Stimulated activated CD8-positive, alpha-beta memory T cell treated with anti-CD3 and anti-CD28 coated beads, Interleukin-7, amount 100 ng/mL, for 24 hours (primary cell): Measurements from ENCODE around the gene TUBGCP6.

Experiments used
- DNase-seq: peaks from one replicate; pipeline ENCODE4 v3.0.0-alpha.2; 2020; ENCODE audit warnings: low read depth

TUBGCP6 gene

DNA sequence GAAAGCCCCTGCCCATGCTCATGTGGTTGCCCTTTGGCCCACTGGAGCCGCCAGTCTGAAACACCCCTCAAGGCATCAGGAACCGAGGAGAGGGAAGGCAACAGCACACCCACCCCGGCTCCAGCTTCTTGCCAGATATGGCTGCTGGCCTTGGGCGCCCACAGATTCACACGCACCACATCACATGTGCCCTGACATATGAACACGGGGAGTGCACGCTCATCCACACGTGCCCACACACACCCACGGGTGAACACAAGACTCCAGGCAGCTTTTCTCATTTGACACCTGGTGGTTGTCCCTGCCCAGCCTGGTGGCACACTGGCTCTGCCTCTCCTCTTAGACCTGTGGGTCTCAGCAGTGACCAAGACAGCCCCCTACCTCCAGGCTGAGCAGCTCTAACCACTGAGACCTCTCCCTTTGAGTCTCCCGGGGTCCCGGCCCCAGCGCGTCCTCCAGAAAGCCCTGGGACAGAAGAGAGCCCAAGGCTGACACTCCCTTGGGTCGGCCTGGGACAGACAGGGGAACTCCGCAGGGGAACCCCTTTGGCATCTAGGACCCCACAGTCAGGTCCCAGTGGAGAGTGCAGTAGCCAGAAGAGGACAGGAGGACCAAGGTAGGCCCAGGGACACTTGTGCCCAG lies 19.4 kb upstream of the TUBGCP6 start:
- no peak for DNase-seq

DNA sequence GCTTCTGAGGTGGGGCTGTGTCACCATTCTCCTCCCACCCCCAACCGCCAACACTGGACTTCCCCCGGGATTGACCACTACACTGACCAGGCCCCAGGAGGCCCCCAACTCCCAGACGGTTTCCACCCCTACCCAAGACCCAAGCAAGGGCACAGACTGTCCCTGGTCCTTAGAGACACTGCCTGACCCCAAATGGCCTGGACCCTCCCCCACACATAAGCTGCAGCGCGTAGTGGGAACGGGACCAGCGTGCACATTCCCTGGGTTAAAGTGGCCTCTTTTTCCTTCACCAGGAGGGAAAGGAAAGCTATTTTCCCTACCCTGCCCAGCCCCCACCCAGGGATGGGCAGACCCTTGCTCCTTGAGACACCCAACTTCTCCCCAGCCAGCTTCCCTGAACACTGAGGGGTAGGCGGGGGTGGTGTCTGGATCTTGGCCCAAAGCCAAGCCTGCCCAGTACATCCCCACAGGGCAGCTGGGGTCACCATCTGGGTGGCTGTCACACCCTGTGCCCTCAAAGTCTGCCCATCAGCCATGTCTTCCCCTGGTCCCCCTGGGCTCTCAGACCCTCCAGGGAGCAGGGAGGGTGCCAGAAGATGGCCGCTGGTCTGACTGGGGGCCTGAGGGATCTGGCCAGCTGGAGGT lies 18.3 kb upstream of the TUBGCP6 start:
- no peak for DNase-seq

DNA sequence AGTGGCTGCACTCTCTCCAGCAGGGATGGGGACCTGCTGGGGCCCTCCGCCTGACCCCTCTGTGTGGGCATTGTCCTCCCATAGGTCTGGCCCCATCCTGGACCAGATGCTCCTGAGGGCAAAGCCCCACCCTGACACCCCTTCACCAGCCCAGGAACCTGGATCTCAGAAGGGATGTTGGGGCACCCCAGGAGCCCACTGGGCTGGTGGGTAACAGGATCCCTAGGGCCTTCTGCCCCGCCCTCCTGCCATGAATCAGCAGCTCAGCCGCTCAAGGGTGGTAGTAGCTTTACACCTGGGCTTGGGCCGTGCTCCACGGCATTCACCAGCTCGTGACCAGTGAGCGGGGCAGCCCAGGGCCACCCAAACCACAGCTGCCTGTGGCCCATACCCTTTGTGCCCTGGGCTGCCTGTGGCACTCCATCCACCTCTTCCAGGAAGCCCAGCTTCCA lies 17.7 kb upstream of the TUBGCP6 start:
- DNase-seq = no peak

DNA sequence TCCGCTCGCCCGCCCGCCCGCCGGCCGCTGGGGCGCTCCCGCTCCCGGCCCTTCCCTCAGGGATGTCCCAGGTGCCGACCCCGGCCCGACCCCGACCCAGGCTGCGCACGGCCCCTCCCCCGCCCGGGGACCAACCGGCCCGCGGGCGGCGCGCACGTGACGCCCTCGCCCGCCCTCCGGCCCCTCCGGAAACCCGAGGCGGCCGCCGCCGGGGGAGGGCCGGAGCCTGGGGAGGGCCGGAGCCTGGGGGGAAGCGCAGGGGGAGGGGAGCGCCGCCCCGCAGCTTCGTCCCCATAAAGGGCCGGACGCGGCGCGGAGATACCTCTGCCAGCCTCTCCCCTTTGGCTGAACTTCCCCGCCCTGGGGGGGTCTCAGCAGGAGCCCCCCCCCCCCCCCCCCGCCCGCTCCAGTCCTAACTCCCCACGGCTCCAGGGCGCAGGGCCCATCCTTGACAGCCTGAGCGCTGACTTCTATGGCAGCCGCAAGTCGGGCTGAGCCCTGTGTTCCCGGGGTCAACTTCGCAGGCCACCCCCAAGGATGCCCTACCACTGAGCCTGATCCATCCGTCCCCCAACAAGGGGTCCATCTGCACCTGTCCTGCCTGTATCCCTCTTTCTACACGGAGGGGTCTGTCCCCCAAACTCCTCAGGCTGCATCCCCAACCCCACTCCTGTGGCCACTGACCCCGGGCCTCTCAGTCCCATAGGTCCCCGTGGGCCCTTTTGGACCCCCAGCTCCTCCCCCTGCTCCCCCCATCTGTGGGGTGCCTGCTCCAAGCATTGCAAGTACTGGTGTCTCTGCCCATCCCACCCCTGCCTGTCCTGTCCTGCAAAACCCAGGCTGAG lies 17.0 kb upstream of the TUBGCP6 start, which contains the start of gene MAPK12:
TSS of gene MAPK12 (minus strand) at position 69 of the 845 bp plus-strand sequence. CDS start 174 bp downstream, outside the sequence.
- no peak for DNase-seq

DNA sequence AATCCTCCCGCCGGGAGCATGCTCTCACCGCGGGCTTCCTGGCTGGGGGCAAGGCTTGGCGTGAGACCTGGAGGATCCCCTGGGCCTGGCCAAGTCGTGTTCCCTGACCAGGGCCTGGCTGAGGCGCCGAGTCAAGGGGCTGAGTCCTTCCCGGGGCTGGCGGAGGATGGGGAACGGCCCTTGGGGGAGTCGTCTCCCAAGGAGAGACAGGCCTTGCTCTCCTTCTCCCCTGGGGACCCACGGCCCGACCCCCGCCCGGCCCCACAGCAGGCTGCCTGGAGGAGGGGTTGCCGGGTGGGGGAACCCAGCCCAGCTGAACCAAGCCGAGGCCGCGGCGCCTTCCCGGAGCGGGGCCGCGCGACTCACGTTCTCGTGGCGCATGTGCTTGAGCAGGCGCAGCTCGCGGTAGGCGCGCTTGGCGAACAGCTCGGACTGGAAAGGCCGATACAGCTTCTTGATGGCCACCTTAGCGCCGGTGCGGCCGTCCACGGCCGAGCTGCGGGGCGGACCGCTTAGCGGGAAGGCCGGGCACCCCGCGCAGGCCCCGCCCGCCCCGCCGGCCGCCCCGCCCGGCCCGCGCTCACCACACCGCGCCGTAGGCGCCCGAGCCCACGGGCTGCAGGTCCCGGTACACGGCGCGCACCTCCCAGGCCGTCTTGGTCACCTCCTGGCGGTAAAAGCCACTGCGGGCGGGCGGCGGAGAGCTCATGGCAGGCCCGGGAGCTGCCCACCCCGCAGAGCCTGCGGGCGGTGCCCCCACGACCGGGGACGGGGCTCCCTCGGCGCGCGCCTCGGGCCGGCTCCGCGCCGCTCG lies 16.2 kb upstream of the TUBGCP6 start:
- DNase-seq = no peak

DNA sequence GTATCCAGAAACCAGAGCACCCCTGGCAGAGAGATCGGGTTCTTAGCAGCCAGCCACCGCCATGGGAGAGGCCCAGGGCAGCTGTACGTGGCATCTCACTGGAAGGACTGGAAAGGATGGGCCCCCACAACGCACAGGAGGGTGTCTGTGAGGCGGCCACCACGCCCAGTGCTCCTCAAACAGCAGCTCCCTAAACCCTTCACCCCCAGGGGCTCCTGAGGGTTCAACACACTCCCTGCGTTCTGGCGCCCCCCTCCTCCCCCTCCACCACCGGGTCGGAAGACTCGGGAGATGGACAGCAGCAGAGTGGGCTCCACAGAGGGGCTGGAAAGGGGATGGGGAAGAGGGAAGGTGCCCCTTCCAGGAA lies 15.6 kb upstream of the TUBGCP6 start:
- no peak for DNase-seq

DNA sequence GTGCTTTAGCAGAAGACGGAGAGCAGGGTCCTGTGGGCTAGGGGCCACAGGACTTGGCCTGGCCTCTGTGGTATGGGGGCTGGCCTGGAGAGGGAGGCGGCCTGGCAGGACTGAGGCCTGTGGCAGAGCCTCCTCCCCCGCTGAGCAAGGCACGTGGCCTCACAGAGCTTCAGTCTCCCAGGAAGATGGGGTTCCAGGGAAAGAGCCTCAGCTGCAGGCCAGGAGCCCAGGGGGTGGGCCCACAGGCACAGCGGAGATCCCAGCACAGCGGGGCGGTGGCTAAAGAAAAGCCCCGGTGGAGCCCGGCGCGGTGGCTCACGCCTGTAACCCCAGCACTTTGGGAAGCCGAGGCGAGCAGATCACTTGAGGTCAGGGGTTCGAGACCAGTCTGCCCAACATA lies 14.5 kb upstream of the TUBGCP6 start:
- DNase-seq = no peak

DNA sequence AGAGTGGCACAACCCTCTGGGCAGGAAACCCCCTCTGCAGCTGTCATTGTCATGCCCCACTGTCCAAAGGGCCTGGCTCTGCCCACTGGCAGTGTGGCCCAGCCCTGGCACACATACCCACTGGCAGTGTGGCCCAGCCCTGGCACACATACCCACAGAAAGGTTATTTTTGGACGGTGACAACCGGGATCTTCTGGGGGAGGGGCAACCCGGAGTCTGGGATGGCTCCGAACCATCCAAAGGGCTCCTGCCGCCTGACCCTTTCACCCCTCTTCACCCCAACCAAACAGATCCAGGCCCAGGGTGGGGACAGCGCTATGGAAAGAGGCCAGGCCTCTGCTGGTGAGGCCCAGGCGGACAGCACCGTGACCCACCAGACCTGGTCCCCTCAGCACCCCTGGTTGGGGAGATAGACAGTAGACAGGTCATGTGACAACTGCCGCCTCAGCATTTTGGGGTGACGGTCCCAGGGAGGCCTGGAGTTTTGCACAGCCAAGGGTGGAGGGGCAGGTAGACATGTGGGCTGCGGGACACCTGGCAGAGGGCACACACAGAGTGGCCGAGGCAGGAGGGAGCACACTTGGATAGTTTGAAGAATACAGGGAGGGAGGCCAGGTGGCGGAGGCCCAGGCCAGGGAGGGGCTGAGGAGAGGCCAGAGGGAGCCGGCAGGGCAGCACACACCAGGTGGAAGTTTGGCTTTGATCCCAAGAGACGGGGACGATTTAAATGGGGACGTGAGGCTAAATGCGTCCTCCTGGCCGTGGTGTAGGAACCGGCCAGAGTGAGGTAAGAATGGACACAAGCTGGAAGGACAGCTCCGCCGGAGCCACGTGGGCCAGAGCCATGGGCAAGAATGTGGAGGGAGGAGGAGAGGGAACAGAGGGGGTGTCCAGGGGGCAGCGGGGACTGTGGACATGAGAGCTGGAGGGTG lies 13.8 kb upstream of the TUBGCP6 start:
- no peak for DNase-seq

DNA sequence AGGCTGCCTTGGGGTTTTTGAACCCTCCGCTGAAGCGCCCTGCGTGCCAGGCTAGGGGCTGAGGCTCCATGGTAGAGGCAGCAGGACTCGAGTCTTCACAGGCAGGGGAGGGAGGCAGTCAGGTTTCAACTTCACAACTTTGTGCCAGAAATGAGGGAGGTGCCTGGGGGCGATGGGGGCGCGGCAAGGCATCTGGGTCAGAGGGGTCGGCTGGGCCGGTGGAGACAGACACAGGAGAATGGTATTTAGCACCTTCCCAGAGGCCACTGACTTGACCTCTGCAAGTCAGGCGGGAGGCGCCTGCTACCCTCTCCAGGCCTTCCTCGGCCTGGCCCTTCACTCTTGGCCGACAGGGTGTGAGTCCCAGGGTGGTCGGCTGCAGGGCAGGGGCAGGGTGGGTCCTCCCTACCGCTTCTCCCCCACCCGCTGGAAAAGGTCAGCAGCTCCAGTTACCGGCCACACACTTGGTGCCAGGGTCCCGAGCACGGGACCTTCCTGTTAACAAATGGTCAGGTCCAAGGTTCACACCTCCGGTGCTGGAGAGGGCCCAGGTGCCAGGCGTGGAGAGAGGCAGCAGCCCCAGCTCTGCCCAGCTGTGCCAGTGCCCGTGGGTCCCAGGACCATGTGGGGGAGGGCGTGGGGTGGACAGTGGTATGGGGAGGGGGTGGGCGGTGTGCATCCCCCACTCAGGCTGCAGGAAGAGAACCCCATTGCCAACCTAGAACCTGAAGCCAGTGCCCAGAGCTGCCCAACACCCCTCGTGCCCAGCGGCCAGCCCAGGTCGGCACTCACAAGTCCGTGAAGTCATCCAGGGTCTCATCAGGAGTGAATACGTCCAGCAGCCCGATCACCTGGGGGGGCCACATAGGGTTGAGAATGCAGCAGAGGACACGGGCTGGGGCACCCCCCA lies 12.9 kb upstream of the TUBGCP6 start:
- DNase-seq = no peak

DNA sequence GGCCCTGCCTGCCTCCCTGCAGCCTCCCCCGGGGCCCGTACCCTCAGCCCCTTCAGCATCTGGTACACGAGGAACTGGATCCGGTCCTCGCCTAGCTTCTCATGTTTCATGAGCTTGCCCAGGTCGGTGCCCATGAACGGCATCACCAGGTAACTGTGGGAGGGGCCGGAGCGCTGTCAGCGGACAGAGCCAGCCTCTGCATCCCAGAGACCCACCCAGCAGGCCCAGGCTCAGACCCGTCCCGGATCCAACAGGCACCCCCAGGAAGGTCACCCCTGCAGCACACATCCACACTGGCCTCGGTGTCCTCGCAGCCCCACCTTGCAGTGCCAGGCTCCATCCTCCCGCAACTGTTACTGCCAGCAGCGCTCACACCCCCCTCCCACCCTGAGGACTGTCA lies 12.2 kb upstream of the TUBGCP6 start:
- no peak for DNase-seq

DNA sequence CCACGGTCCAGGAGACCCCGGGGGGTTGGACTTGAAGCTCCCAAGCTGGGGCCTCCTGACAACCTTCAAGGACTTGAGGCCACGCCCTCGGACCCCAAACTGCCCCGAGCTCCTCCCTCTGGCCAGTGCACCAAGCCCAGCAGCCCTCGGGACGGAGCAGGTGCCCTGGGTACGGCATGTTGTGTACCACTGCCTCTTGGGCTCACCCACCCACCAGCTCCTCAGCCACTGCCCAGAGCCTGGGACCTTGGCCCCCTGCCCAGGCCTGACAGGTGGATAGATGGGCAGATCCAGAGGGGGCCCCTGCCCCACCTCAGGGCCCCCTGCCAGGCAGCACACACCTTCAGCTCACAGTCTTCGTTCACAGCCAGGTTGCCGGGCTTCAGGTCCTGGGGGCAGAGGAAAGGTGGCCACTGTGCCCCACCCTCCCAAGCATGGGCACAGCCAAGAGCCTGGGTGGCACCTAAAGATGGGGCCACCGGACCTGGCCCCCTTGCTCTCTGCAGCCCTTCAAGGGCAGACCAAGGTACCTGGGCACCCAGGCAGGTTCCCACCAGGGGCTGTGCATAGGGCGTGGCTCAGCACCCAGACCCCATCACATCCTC lies 11.5 kb upstream of the TUBGCP6 start:
- DNase-seq = no peak

DNA sequence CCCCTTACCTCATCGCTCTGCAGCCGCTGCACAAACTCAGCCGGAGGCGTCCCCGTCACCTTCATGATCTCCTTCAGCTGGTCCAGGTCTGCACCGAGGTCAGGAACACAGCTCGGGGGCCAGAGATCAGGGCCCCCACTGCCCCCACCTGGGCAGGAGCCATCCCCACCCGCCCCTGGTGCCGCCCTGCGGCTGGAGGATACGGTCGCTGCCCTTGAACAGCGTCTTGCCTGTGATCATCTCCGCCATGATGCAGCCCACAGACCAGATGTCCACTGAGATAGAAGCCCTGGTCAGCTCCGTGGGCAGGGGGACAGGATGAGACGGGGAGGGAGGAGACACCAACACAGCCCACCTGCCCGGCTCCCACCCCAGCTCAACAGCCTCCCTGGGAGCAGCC lies 10.8 kb upstream of the TUBGCP6 start:
- DNase-seq = no peak

DNA sequence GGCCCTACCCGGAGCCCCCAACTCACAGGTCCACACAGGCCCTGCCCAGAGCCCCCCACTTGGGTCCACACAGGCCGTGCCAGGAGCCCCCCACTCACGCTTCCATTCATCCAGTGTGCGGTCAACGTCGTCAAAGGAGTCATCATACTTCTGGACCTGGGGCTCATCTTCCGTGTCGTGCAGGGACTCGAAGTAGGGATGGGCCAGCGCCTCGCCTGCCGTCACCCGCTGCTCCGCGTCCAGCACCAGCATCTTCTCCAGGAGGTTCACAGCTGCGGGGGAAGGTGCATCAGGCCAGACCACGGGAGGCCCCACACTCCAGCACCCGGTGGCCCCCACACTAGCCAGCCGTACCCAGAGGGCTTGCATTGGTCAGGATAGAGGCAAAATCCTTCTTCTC lies 10.3 kb upstream of the TUBGCP6 start:
- DNase-seq = no peak

DNA sequence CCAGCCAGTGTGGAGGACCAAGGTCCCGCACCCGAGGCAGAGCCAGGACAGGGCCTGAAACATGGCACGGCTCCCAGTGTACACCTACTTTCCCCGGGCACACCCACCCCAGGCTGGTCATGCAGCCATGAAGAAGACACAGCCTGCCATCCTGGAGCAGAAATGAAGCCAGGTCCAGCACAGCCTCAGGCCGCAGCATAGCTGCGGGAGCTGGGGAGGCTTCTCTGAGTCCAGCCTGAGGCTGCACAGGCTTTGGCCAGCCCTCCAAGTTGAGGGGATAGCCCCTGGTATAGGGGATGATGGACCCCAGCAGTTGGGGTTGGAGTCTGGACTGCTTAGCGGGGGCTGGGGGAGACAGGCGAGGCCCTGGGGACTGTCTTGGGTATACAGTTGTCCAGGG lies 9.1 kb upstream of the TUBGCP6 start:
- no peak for DNase-seq

DNA sequence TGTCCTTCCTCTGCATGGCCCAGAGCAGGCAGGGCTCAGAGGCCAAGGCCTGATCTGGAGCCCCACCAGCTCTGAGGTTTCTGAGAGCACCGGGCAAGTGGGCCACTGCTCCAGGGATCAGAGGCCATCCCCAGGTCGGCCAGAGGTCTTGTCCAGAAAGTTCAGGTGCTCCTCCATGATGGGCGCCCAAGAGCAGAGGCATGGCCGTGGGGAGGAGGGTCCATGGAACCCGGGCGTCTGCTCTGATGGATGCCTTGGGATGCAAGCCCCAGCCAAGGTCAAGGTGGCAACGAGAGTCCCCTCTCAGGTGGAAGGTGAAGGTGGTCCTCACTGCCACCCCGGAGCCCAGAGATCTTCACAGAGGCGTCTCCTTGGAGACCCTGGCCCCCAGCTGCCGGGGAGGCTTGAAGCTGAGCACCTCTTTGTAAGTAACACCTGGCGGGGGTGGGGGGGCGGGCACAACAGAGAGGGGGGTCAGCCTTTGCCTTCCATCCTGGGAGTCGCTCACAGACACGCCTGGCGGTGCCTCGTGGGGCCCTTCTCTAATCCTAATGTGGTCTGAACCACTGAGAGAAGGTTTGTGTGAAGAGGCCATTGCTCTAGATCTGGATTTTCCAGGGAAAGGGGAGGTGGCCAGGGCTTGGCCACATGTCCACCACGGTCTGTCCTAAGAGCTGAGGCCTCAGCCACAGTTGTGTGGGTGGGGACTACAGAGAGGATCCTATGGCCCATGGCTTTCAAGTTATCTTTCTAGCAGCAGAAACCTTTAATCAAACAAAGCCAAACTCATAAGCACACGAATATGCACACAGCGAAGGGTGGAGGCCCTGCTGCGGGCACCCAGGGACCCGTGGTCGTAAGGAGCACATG lies 8.5 kb upstream of the TUBGCP6 start:
- no peak for DNase-seq

DNA sequence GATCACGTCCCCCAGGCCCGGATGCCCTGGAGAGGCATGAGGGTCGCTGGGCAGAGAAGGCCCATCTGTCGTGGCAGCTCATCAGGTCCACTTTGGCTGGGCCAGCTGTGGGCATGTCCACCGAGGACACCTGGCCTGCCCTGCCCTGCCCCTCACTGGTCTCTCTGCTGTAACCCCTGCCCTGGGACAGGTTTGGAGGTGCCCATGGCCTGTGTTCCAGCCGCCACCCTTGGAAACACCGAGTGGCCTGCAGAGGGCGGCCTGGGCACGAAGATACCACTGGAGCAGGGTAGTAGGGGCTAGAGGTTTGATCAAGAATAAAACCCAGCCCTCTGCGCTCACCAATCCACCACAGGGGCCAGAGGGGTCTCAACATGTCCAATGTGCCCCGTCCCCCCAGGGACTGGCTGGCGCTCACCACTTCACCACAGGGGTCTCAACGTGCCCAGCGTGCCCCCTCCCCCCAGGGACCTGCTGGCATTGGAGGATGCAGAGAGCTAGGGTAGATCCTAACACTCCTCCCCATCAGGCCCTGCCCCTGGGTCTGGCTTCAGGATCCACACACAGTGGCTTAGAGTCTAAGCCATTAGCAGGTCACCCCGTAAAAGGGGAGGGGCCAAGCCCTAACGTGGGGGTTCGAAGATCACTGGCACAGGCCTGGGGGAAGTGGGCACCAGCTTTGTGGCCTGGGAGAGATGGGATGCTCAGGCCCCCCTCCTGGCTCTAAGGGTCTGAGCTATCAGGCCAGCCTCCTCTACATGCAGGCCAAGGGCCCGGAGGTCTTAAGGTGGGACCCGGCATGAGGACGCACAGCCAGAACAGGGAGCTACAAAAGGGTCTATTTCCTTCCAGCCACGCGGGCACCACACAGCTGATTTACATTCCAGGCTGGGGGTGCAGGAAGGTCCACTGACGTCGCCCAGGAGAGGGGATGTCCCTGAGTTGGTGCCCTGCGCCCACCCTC lies 7.5 kb upstream of the TUBGCP6 start:
- DNase-seq = no peak

DNA sequence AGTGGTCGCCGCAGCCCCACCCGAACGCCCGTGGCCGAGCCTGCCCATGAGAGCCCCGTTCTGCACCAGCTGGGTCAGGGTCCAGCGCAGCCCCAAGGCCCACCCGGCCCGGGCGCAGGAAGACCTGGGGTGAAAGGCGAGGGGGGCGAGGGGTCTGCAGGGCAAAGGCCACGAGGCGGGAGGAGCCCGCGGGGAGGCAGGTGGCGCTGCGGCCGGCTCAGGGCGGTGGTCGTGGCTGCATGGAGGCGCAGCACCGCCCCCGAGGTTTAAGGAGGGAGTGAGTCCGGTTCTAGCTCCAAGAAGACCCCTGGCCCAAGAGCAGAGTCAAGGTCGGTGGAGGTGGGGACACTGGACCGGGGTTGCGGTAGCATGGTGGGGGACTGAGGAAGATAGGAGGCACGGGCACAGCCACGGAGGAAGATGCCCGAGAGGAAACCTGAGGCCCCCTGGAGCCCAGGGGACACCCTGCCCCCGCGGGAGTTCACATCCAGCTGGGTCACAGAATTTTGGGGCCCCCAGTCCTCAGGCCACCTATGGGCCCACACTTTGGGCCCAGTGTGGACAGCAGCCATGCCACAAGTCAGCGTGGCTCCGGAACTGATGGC lies 6.8 kb upstream of the TUBGCP6 start:
- no peak for DNase-seq
